GM21723 (cell line): ENCODE results near the gene ABCB6.

ENCODE experiments used
- ATAC-seq: cut with Tn5 transposase; IDR thresholded peaks from one replicate; pipeline ENCODE4 v1.9.1; 2021; ENCODE audit warnings: mild to moderate bottlenecking, moderate library complexity; ENCODE audit not compliant: unreplicated experiment

The ABCB6 gene

GRCh38 chr2:219171231-219171651 lies 47.5 kb downstream of the ABCB6 start:
- no peak for ATAC-seq

GRCh38 chr2:219169930-219170654 lies 48.7 kb downstream of the ABCB6 start, which contains the start of gene SLC23A3:
TSS of gene SLC23A3 (minus strand) at chr2:219170029. CDS start at chr2:219169984, 45 bp downstream.
- ATAC-seq, result no peak

GRCh38 chr2:219168932-219169331 lies 49.8 kb downstream of the ABCB6 start:
- no peak for ATAC-seq

GRCh38 chr2:219168526-219168925 lies 50.2 kb downstream of the ABCB6 start:
- ATAC-seq, result no peak

- ATAC-seq, result no peak
Measured at GRCh38 chr2:219167997-219168396, 50.8 kb downstream of the ABCB6 start.

GRCh38 chr2:219165058-219165911 lies 53.5 kb downstream of the ABCB6 start:
- no peak for ATAC-seq

GRCh38 chr2:219163156-219163555 lies 55.6 kb downstream of the ABCB6 start:
- no peak for ATAC-seq

- no peak for ATAC-seq
Measured at GRCh38 chr2:219161097-219161496, 57.7 kb downstream of the ABCB6 start.

GRCh38 chr2:219160186-219161017 lies 58.4 kb downstream of the ABCB6 start, which contains the start of gene NHEJ1:
TSS of gene NHEJ1 (minus strand) at chr2:219160815. CDS start at chr2:219158362, 2,453 bp downstream.
- ATAC-seq, result peak; percentile 93
